Inflammatory macrophage treated with lipopolysaccharide for 1 hour (primary cell): ENCODE results near the gene KRT75.
"Not testable (repeated sequence)": the region's sequence is repeated elsewhere in the genome, so short reads cannot be mapped to it uniquely, and the experiment has no call there.

Experiments used
- DNase-seq, 2 donors: peaks; one replicate each; pipeline ENCODE4 v3.0.0-alpha.2; 2020 to 2022

Gene KRT75

GRCh38 chr12:52415870-52416750 lies 18.1 kb downstream of the KRT75 start:
- DNase-seq = peak; percentile 23 to 80

GRCh38 chr12:52414936-52415335 lies 19.2 kb downstream of the KRT75 start:
- no peak for DNase-seq

- no peak for DNase-seq
These were observed 20.3 kb downstream of the KRT75 start for GRCh38 chr12:52413782-52414345.

GRCh38 chr12:52413202-52413601 lies 21.0 kb downstream of the KRT75 start:
- DNase-seq = no peak

GRCh38 chr12:52411815-52412214 lies 22.4 kb downstream of the KRT75 start:
- DNase-seq = no peak

- not testable (repeated sequence) for DNase-seq
These were observed 23.5 kb downstream of the KRT75 start for GRCh38 chr12:52410589-52411248.

- no peak for DNase-seq
These were observed 26.3 kb downstream of the KRT75 start for GRCh38 chr12:52407918-52408317.

GRCh38 chr12:52405922-52406385 lies 28.2 kb downstream of the KRT75 start, which contains the start of gene KRT82:
TSS of gene KRT82 (minus strand) at chr12:52406335. CDS start at chr12:52406277, 58 bp downstream.
- no peak for DNase-seq

- DNase-seq = no peak
These were observed 29.2 kb downstream of the KRT75 start for GRCh38 chr12:52404951-52405350.

GRCh38 chr12:52403561-52403960 lies 30.6 kb downstream of the KRT75 start:
- DNase-seq = no peak

GRCh38 chr12:52402873-52403540 lies 31.2 kb downstream of the KRT75 start:
- no peak for DNase-seq

- DNase-seq = no peak
These were observed 31.8 kb downstream of the KRT75 start for GRCh38 chr12:52402377-52402776.

GRCh38 chr12:52401926-52402325 lies 32.2 kb downstream of the KRT75 start:
- no peak for DNase-seq

GRCh38 chr12:52401526-52401925 lies 32.6 kb downstream of the KRT75 start:
- no peak for DNase-seq

GRCh38 chr12:52400906-52401305 lies 33.3 kb downstream of the KRT75 start:
- no peak for DNase-seq

- no peak for DNase-seq
These were observed 34.4 kb downstream of the KRT75 start for GRCh38 chr12:52399756-52400155.

- no peak for DNase-seq
These were observed 36.0 kb downstream of the KRT75 start for GRCh38 chr12:52398176-52398575.

GRCh38 chr12:52396656-52397055 lies 37.5 kb downstream of the KRT75 start:
- no peak for DNase-seq

- no peak for DNase-seq
These were observed 38.3 kb downstream of the KRT75 start for GRCh38 chr12:52395761-52396434.

- DNase-seq = no peak
These were observed 39.2 kb downstream of the KRT75 start for GRCh38 chr12:52394836-52395405.

GRCh38 chr12:52392465-52393007 lies 41.6 kb downstream of the KRT75 start:
- no peak for DNase-seq

- DNase-seq = no peak
These were observed 42.6 kb downstream of the KRT75 start for GRCh38 chr12:52391618-52392002.
